HG02852 (cell line): Measurements from ENCODE around the gene BLTP1.
A peak's percentile ranks its signal among the peaks of the same experiment; 100 is the strongest.
"Not testable (repeated sequence)": the region's sequence is repeated elsewhere in the genome, so short reads cannot be mapped to it uniquely, and the experiment has no call there.

Source experiments
- ATAC-seq: cut with Tn5 transposase; IDR thresholded peaks from one replicate; pipeline ENCODE4 v1.9.1; 2021; ENCODE audit warnings: mild to moderate bottlenecking, moderate library complexity; ENCODE audit not compliant: unreplicated experiment

BLTP1 gene

GRCh38 chr4:122151982-122152710, at the start of gene BLTP1:
TSS of gene BLTP1 (plus strand) at chr4:122152331. CDS start at chr4:122170648, 18,317 bp downstream.
- peak; percentile 95 for ATAC-seq

- ATAC-seq: no peak
These were observed 47.9 kb upstream of the BLTP1 start for GRCh38 chr4:122104184-122104583.

GRCh38 chr4:122107680-122108079, 44.5 kb upstream of the BLTP1 start:
- no peak for ATAC-seq

- not testable (repeated sequence) for ATAC-seq
These were observed 41.8 kb upstream of the BLTP1 start for GRCh38 chr4:122110304-122110703.

- ATAC-seq: no peak
These were observed 34.4 kb upstream of the BLTP1 start for GRCh38 chr4:122117743-122118142.

- ATAC-seq: no peak
These were observed 33.9 kb upstream of the BLTP1 start for GRCh38 chr4:122118243-122118642.

GRCh38 chr4:122119739-122120138, 32.4 kb upstream of the BLTP1 start:
- ATAC-seq: no peak

- no peak for ATAC-seq
These were observed 30.5 kb upstream of the BLTP1 start for GRCh38 chr4:122121593-122121992.

- ATAC-seq: no peak
These were observed 30.0 kb upstream of the BLTP1 start for GRCh38 chr4:122122083-122122482.

GRCh38 chr4:122129061-122129460, 23.1 kb upstream of the BLTP1 start:
- ATAC-seq: no peak

- ATAC-seq: peak; percentile 77
These were observed 20.5 kb upstream of the BLTP1 start for GRCh38 chr4:122131562-122132157.

- no peak for ATAC-seq
These were observed 19.2 kb upstream of the BLTP1 start for GRCh38 chr4:122132891-122133290.

- no peak for ATAC-seq
These were observed 13.0 kb upstream of the BLTP1 start for GRCh38 chr4:122139139-122139538.

- no peak for ATAC-seq
These were observed 11.3 kb upstream of the BLTP1 start for GRCh38 chr4:122140834-122141233.

- ATAC-seq: no peak
These were observed 9.4 kb upstream of the BLTP1 start for GRCh38 chr4:122142687-122143086.

GRCh38 chr4:122146652-122147051, 5.5 kb upstream of the BLTP1 start:
- no peak for ATAC-seq

- ATAC-seq: no peak
These were observed 1.2 kb upstream of the BLTP1 start for GRCh38 chr4:122150931-122151330.

- ATAC-seq: peak; percentile 34
These were observed 638 bp downstream of the BLTP1 start for GRCh38 chr4:122152711-122153226.

- ATAC-seq: no peak
These were observed 4.7 kb downstream of the BLTP1 start for GRCh38 chr4:122156819-122157218.

- no peak for ATAC-seq
These were observed 11.2 kb downstream of the BLTP1 start for GRCh38 chr4:122163301-122163700.

- ATAC-seq: no peak
These were observed 11.6 kb downstream of the BLTP1 start for GRCh38 chr4:122163767-122164166.

- no peak for ATAC-seq
These were observed 15.2 kb downstream of the BLTP1 start for GRCh38 chr4:122167369-122167768.
